Fibroblast of gingiva (primary cell): ENCODE data around the gene PAGR1.
"Not testable (repeated sequence)": the region's sequence is repeated elsewhere in the genome, so short reads cannot be mapped to it uniquely, and the experiment has no call there.

Experiments used
- DNase-seq: peaks from one replicate; pipeline ENCODE4 v3.0.0-alpha.2; 2011; ENCODE audit warnings: low read depth

The PAGR1 gene

DNA sequence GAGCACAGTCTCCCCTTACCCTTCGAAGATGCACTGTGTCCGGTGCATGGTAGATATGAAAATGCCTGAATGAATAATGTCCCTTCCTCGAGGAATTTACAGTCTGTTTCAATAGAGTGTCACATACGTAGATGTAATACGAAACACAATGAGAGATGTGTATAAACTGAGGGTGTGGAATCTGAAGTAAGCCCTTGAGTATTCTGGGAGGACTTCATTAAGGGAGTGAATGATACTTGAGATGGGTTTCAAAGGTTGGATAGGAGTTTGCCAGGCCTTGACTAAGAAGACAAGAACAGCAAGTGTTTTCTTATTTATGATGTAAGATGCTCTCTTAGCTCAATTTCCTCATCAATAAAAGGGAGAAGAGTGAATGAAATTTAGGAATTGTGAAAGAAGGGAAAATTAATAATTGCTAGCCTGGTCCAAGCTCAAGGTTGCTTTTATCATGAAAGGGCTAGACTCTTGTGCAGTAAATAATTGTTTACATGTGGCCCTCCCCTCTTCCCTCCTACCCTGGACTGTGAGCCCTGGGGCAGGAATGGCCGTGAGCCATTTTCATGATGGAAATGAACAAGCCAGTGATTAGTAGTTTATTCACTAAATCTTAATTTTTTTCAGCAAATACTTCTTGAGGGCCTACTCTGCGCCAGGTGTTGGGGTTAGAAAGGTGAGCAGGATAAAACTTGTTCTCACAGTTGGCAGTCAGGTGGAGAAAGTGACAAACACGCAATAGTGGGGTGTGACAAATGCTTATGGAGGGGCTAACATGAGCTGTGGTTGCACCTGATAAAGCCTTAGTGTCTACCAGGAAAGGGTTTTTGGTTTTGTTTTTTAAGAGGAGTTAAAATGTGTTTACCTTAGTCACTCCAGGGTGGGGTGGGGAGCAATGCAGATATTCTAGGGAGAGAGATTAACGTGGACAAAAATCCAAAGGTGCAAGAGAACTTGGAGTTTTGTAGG lies 23.8 kb upstream of the PAGR1 start:
- no peak for DNase-seq

DNA sequence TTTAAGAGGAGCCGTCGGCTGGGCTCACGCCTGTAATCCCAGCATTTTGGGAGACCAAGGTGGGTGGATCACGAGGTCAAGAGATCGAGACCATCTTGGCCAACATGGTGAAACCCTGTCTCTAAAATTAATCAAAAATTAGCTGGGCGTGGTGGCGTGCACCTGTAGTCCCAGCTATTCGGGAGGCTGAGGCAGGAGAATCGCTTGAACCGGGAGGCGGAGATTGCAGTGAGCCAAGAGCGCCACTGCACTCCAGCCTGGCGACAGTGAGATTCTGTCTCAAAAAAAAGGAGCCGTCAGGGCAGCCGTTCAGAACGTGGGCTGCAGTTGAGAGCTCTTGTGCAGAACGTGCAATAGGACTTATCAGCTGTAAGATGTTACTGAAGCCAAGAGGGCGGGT lies 22.8 kb upstream of the PAGR1 start:
- not testable (repeated sequence) for DNase-seq

DNA sequence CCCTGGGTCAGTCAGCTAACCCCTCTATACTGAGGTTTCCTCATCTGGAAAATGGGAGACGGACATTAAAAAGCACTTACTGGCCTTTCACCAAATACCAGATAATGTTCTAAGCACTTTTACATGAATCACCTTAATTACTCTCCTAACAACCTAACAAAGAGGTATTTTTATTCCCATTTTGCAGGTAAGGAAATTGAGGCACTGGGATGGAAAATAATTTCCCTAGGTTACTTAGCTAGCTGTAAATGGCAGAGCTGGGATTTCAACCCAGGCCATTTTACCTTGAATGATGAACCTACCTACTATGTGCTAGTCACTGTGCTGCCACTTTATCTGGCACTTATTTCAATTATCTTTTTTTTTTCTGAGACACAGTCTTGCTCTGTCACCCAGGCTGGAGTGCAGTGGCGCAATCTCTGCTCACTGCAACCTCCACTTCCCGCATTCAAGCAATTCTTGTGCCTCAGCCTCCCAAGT lies 21.7 kb upstream of the PAGR1 start:
- no peak for DNase-seq

DNA sequence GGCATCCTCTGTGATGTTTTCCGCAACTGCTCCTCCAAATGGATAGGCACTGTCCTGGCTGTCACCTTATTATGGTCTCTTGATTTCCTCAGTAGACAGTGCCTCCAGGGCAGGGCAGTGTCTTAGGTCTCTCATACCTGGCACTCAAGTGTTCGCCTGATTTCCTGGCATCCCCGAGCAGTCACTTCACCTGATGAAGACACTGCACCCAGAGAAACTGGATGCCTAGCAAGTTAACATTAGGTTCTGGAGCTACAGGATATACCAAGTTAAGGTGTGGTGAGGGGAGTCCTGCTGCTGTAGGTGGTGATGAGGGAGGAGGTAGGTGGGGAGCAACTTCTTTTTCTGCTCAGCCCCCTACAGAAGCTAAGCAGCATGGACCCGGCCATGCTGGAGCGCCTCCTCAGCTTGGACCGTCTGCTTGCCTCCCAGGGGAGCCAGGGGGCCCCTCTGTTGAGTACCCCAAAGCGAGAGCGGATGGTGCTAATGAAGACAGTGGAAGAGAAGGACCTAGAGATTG lies 13.5 kb upstream of the PAGR1 start:
- DNase-seq = no peak

DNA sequence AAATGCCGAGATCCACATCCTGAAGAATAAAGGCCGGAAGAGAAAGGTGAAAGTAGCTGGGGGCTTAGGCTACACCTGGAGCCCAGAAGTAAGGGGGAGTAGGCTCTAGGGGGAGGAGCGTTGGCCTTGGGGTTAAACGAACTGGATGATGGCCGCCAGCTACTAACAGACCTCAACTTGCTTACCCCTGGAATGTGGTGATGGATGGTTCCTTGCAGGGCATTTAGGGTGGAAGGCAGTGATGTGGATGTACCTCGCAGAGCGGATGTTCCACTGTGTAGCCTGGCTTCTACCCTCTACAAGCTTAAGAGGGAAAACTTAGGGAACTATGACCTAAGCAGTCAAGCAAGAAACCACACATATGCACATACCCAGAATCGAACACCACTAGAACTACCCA lies 11.9 kb upstream of the PAGR1 start:
- no peak for DNase-seq

DNA sequence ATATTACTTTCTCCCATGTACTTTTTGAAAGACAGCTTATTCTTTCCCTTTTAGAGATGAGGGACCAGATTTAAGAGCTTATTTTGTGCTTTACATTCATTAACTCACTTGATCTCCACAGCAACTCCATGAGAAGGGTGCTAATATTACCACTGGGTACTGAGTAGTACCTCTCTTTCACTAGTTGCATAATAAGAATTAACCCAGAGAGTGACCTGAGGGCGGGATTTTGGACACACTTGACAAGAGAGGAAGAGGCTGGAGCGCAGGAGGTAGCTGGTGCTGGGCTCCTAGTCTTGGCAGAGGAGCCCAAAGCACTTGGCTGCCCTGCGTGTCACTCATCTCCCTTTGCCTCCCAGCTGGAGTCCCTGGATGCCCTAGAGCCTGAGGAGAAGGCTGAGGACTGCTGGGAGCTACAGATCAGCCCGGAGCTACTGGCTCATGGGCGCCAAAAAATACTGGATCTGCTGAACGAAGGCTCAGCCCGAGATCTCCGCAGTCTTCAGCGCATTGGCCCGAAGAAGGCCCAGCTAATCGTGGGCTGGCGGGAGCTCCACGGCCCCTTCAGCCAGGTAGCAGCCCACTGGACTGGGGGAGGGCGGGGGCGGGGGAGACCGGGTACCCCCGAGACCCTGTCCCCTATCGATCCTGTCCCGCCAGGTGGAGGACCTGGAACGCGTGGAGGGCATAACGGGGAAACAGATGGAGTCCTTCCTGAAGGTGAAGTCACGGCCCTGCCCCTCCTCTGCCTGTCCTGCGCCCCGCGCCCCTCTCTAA lies 11.3 kb upstream of the PAGR1 start:
- DNase-seq = peak; percentile 34

DNA sequence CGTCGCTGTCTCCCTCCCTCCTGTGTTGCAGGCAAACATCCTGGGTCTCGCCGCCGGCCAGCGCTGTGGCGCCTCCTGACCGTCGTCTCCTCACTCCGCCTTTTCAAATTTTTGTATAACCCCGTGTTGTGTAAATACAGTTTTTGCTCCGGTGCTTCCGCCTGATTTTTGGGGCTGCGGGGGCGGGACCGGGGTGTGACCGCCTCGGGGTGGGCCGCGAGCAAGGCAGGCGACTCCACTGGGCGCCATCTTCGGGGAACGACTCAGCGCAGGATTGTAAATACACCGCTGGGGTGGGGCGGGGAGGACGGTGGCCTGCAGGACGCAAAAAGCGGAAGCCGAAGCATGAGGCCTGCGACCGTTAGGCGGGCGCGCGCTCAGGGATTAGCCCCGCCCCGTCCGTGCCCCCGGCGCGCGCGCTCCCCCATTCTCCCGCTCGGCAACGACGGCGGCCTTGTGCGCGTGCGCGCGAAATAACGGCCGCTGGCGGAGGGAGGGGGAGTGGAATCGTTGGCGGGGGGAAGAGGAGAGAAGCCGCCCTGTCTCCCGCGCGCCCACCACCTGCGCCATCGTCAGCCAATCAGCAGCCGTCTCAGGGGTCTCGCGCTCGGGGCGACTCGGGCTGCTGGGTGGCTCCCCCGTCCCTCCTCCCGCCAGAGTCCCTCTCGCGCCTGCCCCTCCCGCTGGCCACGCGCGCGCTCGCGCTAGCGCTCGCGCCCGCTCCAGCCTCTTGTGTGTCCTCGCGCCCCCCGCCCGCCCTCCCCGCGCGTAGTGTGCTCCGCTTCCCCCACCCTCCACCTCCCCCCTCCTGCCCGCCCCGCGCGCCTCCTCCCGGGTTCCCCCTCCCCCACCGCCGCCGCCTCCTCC lies 10.5 kb upstream of the PAGR1 start:
- peak; percentile 98 for DNase-seq

DNA sequence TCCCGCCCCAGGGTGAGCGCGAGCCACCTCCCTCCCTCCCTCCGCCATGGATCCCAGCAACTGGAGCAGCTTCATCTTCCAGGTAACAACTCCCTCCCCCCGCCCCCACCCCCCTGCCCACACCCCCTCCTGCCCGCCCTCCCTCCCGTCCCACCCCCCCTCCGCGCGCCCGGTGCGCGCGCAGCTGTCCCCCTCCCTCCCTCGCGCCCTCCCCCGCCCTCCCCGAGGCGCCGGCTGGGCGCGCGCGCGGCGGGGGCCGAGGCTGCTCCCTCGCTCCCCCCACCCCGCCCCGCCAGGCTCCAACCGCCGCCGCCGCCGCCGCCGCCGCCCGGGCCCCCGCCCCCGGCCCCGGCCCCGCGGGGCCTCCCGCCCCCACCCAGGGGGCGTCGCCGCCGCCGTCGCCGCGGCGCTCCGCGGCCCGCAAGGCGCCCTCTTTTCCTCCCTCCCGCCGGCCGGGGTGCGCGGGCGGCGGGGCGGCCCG lies 9.8 kb upstream of the PAGR1 start, which contains the start of gene MAZ:
TSS of gene MAZ (plus strand) at position 431 of the 481 bp plus-strand sequence. CDS start 173 bp downstream, outside the sequence.
- no peak for DNase-seq

DNA sequence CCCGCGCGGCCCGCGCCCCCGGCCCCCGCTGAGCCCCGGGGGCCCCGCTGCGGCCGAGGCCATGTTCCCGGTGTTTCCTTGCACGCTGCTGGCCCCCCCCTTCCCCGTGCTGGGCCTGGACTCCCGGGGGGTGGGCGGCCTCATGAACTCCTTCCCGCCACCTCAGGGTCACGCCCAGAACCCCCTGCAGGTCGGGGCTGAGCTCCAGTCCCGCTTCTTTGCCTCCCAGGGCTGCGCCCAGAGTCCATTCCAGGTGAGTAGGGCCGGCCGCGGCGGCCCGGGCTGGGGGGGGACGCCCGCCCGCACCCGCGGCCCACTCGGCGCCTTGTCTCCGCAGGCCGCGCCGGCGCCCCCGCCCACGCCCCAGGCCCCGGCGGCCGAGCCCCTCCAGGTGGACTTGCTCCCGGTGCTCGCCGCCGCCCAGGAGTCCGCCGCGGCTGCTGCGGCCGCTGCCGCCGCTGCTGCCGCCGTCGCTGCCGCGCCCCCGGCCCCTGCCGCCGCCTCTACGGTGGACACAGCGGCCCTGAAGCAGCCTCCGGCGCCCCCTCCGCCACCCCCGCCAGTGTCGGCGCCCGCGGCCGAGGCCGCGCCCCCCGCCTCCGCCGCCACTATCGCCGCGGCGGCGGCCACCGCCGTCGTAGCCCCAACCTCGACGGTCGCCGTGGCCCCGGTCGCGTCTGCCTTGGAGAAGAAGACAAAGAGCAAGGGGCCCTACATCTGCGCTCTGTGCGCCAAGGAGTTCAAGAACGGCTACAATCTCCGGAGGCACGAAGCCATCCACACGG lies 9.1 kb upstream of the PAGR1 start:
- DNase-seq = no peak

DNA sequence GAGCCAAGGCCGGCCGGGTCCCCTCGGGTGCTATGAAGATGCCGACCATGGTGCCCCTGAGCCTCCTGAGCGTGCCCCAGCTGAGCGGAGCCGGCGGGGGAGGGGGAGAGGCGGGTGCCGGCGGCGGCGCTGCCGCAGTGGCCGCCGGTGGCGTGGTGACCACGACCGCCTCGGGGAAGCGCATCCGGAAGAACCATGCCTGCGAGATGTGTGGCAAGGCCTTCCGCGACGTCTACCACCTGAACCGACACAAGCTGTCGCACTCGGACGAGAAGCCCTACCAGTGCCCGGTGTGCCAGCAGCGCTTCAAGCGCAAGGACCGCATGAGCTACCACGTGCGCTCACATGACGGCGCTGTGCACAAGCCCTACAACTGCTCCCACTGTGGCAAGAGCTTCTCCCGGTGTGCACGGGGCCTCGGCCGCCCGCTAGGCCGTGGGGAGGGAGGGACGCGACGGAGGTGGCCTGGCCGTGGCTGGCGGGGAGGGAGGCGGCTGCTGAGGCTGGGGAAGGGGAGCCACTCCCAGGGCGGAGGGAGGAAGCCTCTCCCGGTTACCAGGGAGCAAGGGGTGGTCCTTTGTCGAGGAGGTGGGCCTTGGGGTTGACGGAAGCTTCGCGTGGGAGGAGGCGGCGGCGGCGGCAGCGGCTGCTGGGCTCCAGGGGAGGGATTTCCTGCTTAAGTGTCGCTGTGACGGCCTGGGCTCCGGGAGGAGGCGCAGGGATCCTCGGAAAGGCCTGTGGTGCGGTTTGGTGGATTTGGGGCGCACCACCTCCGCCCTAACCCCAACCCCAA lies 8.3 kb upstream of the PAGR1 start:
- DNase-seq = peak; percentile 96

DNA sequence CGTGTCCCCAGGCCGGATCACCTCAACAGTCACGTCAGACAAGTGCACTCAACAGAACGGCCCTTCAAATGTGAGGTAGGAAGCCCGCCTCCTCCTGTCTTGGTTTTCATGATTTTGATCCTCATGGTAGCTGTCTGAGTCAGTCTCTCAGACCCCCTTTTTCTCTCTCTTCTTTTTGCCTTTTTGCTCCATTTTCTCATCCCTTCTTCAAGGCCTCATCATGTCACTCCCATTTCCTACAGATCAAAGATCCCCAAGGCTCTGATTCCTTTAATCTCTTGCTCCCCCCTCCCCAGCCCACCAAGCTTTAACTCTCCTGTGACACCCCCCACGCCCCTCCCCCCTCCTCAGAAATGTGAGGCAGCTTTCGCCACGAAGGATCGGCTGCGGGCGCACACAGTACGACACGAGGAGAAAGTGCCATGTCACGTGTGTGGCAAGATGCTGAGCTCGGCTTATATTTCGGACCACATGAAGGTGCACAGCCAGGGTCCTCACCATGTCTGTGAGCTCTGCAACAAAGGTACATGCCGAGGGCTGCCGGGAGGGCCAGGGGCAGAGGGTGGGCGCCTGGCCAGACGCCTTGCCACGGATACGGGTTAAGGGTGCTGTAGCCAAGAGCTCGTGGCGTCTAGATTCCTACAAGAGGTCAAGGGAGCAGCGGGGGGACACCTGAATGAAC lies 7.6 kb upstream of the PAGR1 start:
- DNase-seq = no peak

DNA sequence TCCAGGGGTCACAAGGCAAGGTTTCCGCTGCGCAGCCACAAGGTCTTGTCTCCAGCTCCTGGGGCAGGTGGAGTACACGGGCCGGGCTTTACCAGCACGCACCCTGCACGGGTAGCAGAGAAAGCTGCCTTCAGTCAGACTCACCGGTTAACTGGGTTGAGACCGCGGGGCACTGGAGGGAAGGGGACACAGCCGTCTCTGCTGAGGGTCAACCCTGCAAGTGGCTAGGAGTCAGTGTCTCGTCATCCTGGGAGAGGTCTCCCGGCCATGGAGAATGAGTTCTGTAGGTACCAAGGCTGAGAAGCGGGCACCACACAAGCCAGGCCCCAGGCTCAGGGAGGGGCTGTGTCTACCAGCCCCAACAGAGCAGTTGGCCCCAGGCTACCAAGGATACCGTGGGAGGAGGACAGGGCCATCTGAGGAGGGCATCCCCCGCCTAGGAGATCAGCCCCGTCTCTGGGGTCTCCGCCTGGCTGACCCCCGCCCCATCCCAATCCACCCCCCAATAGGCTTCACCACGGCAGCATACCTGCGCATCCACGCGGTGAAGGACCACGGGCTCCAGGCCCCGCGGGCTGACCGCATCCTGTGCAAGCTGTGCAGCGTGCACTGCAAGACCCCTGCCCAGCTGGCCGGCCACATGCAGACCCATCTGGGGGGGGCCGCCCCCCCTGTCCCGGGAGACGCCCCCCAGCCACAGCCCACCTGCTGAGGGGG lies 6.8 kb upstream of the PAGR1 start:
- DNase-seq = no peak

DNA sequence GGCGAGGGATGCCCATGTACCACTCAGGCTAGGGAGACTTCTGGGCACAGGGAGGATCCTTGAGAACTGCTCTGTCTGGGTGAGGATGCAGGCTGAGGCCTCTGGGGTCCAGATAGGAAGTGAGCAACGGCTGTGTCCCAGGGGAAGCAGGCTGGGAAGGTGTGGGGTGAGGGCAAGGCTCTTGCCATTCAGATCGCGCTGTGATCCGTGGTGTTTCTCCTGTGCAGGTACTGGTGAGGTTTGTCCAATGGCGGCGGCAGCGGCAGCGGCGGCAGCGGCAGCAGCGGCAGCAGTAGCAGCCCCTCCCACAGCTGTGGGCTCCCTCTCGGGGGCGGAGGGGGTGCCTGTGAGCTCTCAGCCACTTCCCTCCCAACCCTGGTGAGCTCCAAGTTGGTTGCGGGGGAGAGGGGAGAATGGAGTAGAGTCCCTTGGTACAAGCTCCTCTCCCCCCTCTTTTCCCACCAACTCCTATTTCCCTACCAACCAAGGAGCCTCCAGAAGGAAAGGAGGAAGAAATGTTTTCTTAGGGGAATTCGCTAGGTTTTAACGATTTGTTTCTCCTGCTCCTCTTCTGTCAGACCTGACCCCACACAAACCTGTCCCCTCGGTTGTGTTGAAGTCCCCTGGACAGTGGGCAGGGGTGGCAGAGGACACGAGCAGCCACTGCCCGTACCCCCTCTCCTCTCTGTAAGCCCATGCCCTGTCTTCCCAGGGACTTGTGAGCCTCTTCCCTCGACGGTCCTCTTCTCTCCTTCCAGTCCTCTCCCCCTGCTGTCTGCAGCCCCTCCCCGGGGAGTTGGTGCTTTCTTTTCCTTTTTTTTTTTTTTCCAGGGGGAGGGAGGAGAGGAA lies 5.9 kb upstream of the PAGR1 start:
- DNase-seq = no peak

DNA sequence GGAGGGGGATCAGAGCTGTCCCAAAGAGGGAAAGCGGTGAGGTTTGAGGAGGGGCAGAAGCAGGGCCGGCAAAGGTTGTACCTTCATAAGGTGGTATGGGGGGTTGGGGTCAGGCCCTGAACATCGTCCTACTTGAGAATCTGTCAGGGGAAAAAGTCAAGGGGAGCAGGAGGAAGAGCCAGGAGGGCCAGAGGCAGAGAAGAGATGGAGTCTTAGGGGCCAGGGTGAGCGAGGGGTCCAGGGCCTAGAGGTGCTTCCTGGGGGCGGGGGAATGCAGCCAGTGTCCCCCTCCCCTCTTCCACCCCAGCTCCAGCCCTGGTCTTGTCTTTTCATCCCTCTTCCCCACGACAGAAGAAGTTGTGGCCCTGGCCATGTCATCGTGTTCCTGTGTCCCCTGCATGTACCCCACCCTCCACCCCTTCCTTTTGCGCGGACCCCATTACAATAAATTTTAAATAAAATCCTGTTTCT lies 5.2 kb upstream of the PAGR1 start:
- no peak for DNase-seq

DNA sequence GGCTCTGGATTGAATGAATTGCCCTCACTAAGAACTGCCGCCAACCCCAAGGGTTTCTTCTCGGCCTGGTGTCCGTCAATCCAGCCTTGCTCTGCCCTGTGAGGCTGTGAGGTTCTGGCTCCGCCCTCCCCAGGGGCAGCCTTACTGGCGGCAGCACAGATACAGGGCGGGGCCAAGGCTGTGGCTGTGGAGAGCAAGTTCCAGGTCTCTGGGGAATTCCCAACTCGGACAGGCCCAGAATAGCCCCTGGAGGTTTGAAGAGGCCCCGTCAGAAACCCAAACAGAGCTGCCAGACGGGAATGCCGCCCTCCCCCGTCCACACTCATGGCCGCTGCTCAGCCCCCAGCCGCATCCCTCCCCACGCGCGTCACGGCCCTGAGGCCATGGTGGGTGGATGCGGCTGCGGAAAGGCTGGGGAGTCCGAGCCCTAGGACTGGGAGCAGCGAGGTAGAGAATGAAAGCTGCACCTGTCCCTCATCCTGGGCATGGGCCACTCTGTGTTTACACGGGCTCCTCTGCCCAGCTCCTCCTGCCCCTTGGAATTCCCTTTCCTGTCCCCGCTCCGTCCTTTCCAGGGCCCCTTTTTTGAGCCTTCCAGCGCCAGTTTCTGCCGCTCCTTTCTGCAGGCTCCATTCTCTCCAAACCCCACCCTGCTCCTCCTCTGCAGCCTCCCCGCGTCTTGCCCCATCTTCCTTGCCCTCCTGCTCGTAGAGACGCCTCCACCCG lies 4.6 kb upstream of the PAGR1 start:
- DNase-seq = peak; percentile 98

DNA sequence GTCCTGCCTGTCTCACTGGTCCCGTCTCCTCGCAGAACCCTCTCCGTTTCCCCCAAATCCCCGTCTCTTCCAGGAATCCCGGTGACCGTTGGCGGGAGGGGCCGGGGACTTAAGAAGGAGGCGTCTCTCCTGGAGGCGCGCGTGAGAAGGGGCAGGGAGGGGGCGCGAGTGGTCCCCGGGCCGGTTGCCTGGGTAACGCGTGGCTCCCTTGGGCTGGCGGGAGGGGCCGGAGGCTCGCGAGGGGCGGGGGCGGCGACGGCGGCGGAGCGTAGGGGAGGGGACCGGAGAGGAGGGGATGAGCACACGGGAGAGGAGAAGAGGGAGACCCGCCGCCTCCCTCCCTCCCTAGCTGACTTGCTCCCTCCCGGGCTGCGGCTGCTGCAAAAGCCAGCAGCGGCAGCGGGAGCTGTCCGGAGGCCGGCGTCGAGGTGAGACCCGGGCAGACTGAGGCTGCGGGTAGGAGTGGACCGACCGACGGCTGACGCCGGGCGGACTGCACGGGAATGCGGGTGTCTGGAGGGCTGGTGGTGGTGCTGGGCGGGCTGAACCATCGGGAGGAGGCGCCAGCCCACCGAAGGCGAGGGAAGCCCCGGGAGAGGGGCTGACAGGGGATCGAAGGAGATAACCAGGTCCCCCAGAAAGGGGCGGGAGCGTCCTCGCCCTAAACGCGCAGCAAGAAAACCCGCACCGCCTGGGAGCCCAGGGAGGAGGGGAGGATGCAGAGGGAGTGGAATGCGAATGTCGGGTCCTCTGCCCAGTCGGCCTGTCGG lies 3.9 kb upstream of the PAGR1 start, which contains the start of gene PRRT2:
TSS of gene PRRT2 (plus strand) at position 298 of the 770 bp plus-strand sequence. CDS start 862 bp downstream, outside the sequence.
- peak; percentile 54 for DNase-seq
